Putamen (tissue), 1 donor: ENCODE data around the gene SHISA5.

Source experiments
- DNase-seq: peaks from one replicate; pipeline ENCODE4 v3.0.0-alpha.2; 2016; ENCODE audit warnings: low spot score

SHISA5 gene

GRCh38 chr3:48431224-48432029 lies 72.5 kb downstream of the SHISA5 start:
- no peak for DNase-seq

- DNase-seq: no peak
Observed at GRCh38 chr3:48430708-48431101, 73.3 kb downstream of the SHISA5 start.

- DNase-seq: no peak
Observed at GRCh38 chr3:48429960-48430707, 73.8 kb downstream of the SHISA5 start, which contains the start of gene PLXNB1. Gene PLXNB1, minus strand, starts transcription at chr3:48430086. Its CDS starts 5,475 bp downstream, at chr3:48424611.

- DNase-seq: peak; percentile 84
Observed at GRCh38 chr3:48429317-48429959, 74.5 kb downstream of the SHISA5 start.

- DNase-seq: peak; percentile 25
Observed at GRCh38 chr3:48428572-48429316, 75.2 kb downstream of the SHISA5 start.

- no peak for DNase-seq
Observed at GRCh38 chr3:48428088-48428571, 75.8 kb downstream of the SHISA5 start.

GRCh38 chr3:48427630-48427962 lies 76.4 kb downstream of the SHISA5 start:
- no peak for DNase-seq

GRCh38 chr3:48426944-48427629 lies 76.9 kb downstream of the SHISA5 start:
- DNase-seq: no peak

- peak; percentile 96 for DNase-seq
Observed at GRCh38 chr3:48426401-48426909, 77.5 kb downstream of the SHISA5 start.

- DNase-seq: peak; percentile 75
Observed at GRCh38 chr3:48425281-48425812, 78.6 kb downstream of the SHISA5 start.

- DNase-seq: no peak
Observed at GRCh38 chr3:48423883-48424695, 79.9 kb downstream of the SHISA5 start.

- peak; percentile 64 for DNase-seq
Observed at GRCh38 chr3:48423241-48423882, 80.6 kb downstream of the SHISA5 start.

GRCh38 chr3:48422681-48423080 lies 81.3 kb downstream of the SHISA5 start:
- DNase-seq: no peak

GRCh38 chr3:48422272-48422671 lies 81.7 kb downstream of the SHISA5 start:
- no peak for DNase-seq

GRCh38 chr3:48420561-48420960 lies 83.4 kb downstream of the SHISA5 start:
- no peak for DNase-seq

GRCh38 chr3:48419597-48419996 lies 84.4 kb downstream of the SHISA5 start:
- no peak for DNase-seq

GRCh38 chr3:48419149-48419548 lies 84.8 kb downstream of the SHISA5 start:
- no peak for DNase-seq

- no peak for DNase-seq
Observed at GRCh38 chr3:48418651-48419050, 85.3 kb downstream of the SHISA5 start.

GRCh38 chr3:48418140-48418539 lies 85.8 kb downstream of the SHISA5 start:
- no peak for DNase-seq
